ENCODE data around the gene ZBTB12. TPM values are rescaled to one million over a fixed set of nuclear protein-coding genes. Genes with fewer than 3 reads are reported as not detected.
A peak's percentile ranks its signal among the peaks of the same experiment; 100 is the strongest.

ZBTB12 gene
- total and polyA plus RNA-seq, 9 of the 15 experiments (the other 6 are each of a cell fraction or from before 2014, with no cell fraction given): 0.03 to 12.4 (median 5.8) TPM; not detected in 1

- TF ChIP-seq ZNF121 (CRISPR knock-in tag; conservative IDR thresholded peaks at IDR 0.05) (no peak), ZNF780A (CRISPR knock-in tag; IDR thresholded peaks at IDR 0.05) (no peak), KLF6 (CRISPR knock-in tag; IDR thresholded peaks at IDR 0.05; ENCODE audit: borderline replicate concordance) (no peak), THRB (CRISPR knock-in tag; conservative IDR thresholded peaks at IDR 0.05) (no peak), STAG1 (CRISPR knock-in tag; IDR thresholded peaks at IDR 0.05; ENCODE audit: borderline replicate concordance) (peak; percentile 6; the same call in 1 of the 2 replicates), PRPF4 (IDR thresholded peaks at IDR 0.05; ENCODE audit: insufficient read depth, low read depth, low read length, poor library complexity, severe bottlenecking) (no peak), DACH1 (IDR thresholded peaks at IDR 0.05; ENCODE audit: partially characterized antibody) (no peak), ZNF263 (CRISPR knock-in tag; IDR thresholded peaks at IDR 0.05; ENCODE audit: borderline replicate concordance) (no peak), CREB1 (IDR thresholded peaks at IDR 0.05) (no peak), CREB1 (CRISPR knock-in tag; IDR thresholded peaks at IDR 0.05) (no peak), KAT8 (IDR thresholded peaks at IDR 0.05; ENCODE audit: low read depth) (no peak), TEAD4 (IDR thresholded peaks at IDR 0.05; ENCODE audit: low read length) (no peak), TEAD4 (CRISPR knock-in tag; IDR thresholded peaks at IDR 0.05; ENCODE audit: borderline replicate concordance) (no peak), ZNF740 (CRISPR knock-in tag; IDR thresholded peaks at IDR 0.05) (0 out of 2 replicates have a peak, but pooled peaks have one; percentile 79), ZNF740 (tag; IDR thresholded peaks at IDR 0.05) (no peak), BRD9 (IDR thresholded peaks at IDR 0.05; ENCODE audit: low read depth, partially characterized antibody) (no peak), SRSF3 (IDR thresholded peaks at IDR 0.05; ENCODE audit: insufficient read depth, low read length) (no peak), NFIC (IDR thresholded peaks at IDR 0.05) (peak; percentile 53; the same call in 1 of the 2 replicates), SMC3 (conservative IDR thresholded peaks at IDR 0.05; ENCODE audit: insufficient read depth, low read depth, low read length) (no peak), ZNF274 (IDR thresholded peaks at IDR 0.05; ENCODE audit: borderline replicate concordance, low read depth, low read length) (no peak), ATF6 (CRISPR knock-in tag; IDR thresholded peaks at IDR 0.05) (no peak), ZC3H4 (CRISPR knock-in tag; IDR thresholded peaks at IDR 0.05; ENCODE audit: borderline replicate concordance) (no peak), TRIM24 (IDR thresholded peaks at IDR 0.05) (no peak), TGIF2 (CRISPR knock-in tag; IDR thresholded peaks at IDR 0.05) (no peak), ZFP1 (CRISPR knock-in tag; IDR thresholded peaks at IDR 0.05) (no peak), HMGN3 (IDR thresholded peaks at IDR 0.05; ENCODE audit: borderline replicate concordance, extremely low read depth, insufficient read length, low read depth, low read length) (no peak)
Measured at GRCh38 chr6:31865205-31866118, 36.4 kb downstream of the ZBTB12 start (continued).
